HG03439 (cell line): Measurements from ENCODE around the gene FIGLA.
"Not testable (repeated sequence)": the region's sequence is repeated elsewhere in the genome, so short reads cannot be mapped to it uniquely, and the experiment has no call there.

Experiments used
- ATAC-seq: cut with Tn5 transposase; IDR thresholded peaks from one replicate; pipeline ENCODE4 v1.9.1; 2021; ENCODE audit warnings: mild to moderate bottlenecking, moderate library complexity; ENCODE audit not compliant: unreplicated experiment

The FIGLA gene

DNA sequence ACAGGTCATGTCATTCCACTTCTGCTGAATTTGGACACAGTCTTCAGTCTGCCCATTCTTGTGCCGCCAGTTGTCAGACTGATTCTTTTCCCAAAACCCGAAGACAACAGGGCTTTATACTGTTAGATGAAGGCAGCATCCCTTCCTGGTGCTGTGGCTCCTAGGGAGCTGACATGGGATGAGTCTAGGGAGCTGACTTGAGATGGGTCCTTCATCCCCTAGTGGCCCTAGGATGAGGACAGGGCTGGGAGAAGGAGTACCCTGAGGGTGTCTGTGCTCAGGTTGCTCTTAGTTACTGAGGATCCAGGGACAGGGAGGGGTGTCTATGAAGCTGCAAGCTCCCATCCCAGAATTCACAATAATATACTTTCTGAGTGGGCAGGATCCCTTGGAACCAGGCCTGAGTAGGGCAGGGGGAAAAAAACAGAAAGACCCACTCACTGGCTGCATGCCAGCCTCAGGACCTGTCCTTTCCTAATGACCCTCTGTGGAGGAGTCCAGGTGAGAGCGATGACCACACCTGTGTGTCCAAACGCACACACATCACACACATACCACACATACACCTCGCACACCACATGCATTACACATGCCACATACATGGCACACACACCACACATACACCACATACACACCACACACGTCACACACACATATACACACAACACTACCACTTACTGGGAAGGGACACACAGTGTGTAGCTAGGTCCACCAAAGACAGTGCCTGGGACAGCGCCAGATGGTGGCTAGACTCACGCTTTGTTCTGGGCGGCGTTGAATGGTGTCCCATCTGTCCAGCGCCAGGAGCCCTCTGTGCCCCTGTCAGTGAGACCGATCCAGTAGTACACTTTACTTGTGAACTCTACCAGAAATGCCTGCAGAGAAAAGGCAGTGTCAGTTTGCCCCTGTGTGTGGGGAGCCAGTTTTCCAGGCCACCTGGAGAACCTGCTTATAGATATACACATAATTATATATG is 18.8 kb upstream of the FIGLA start:
- ATAC-seq: no peak

DNA sequence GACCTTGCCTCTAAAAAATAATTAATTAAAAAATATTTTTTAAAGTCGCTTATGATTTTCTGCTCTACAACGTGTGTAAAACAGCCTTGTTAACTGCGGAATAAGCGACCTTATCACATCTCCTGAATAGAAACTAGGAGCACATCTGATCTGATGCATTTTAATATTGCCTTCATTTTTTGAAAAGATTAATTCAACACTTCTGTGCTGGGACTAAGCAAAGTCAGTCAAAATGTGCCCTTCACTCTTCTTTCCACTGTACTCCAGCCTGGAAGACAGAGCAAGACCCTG is 17.3 kb upstream of the FIGLA start:
- no peak for ATAC-seq

DNA sequence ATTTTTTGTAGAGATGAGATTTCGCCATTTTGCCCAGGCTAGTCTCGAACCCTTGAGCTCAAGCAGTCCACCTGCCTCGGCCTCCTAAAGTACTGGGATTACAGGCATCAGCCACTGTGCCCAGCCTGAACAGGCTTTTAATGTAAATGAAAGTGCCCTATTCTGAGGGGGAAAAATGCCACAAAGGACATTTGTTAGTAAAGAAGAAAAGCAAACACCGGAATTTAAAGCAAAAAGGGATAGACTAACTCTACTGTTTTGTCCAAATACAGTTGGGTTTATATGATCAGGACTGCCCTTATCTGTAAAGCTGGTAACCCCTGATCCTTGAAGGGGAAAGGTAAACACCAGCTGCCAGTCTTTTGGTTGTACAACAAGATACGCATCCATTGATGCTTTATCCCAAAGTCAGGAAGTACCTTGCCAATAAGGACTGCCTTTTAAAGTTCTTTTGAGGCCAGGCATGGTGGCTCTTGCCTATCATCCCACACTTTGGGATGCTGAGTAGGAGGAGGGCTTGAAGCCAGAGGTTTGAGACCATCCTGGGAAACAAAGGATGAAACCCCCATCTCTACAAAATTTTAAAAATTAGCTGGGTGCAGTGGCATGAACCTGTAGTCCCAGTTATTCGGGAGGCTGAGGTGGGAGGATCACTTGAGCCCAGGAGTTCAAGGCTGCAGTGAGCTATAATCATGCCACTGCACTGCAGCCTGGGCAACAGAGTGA is 16.8 kb upstream of the FIGLA start:
- ATAC-seq: no peak

DNA sequence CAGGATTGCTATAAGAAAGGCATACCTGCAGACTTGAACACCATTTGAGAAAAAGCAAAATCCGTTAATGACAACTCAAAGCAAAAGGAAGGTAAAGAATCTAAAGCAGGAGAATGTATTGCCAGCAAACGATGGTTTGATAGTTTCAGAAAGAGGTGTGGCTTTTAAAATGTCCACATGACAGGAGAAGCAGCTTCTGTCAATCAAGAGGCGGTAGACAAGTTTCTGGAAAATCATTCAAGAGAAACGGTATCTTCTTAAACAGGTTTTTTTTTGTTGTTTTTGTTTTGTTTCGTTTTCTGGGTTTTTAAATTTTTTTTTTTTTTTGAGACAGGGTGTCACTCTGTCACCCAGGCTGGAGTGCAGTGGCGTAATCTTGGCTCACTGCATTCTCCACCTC is 16.2 kb upstream of the FIGLA start:
- no peak for ATAC-seq

DNA sequence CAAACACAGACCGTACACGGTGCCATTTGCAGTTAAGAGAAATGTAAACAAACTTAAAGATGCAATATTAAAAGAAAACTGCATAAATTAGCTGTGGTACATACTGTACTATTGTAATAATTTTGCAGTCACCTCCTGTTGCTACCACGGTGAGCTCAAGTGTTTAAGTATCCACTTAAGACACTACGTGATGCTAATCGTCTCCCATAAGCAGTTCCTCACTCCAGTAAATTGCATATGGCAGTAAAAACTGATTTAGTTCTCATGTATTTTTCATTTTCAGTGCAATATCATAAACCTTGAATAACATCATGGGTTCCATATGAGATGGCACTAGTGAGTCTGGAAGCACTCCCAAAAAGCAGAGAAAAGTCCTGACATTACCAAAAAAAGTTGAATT is 15.6 kb upstream of the FIGLA start:
- ATAC-seq: no peak

DNA sequence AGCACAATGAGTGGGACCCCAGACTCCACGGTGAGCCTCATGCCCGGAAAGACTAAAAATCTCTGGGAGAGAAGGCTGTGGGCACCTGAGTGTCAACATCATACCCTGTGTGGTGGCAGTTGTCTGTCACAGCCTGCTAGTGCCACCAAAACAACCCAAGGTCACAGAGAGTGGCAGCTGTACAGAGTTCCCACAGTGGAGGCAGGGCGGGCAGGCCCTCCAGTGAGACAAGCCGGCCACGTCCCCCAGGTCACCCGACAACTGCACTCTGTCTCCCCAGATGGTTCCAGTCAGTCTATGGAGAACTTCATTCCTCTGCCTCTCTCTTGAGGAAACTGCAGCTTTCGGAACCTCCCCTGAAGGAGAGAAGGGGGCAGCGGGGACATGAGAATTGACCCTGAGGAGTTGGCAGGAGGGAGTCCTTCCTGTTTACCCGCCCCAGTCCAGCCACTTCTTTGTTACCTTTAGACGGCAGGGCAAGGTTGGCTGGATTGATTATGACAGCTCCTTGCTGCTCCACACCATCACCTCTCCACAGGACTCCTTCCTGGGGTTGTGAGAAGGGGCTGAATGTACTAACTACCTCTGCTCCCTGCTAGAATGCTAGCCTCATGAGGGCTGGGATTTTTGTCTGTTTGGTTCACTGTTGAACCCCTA is 11.3 kb upstream of the FIGLA start:
- no peak for ATAC-seq

DNA sequence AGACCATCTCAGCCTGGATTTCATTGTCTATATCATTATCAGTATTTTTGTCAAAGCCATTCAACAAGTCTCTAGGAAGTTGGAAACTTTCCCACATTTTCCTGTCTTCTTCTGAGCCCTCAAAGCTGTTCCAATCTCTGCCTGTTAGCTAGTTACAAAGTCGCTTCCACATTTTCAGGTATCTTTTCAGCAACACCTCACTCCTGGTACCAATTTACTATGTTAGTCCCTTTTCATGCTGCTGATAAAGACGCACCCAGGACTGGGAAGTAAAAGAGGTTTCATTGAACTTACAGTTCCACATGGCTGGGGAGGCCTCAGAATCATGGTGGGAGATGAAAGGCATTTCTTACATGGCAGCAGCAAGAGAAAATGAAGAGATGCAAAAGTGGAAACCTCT is 9.3 kb upstream of the FIGLA start:
- ATAC-seq: no peak

DNA sequence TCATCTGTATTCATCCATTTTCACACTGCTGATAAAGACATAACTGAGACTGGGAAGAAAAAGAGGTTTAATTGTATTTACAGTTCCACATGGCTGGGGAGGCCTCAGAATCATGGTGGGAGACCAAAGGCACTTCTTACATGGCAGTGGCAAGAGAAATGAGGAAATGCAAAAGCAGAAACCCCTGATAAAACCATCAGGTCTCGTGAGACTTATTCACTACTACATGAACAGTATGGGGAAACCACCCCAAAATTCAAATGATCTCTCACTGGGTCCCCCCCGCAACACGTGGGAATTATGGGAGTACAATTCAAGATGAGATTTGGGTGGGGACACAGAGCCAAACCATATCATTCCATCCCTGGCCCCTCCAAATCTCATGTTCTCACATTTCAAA is 7.6 kb upstream of the FIGLA start:
- ATAC-seq: not testable (repeated sequence)

DNA sequence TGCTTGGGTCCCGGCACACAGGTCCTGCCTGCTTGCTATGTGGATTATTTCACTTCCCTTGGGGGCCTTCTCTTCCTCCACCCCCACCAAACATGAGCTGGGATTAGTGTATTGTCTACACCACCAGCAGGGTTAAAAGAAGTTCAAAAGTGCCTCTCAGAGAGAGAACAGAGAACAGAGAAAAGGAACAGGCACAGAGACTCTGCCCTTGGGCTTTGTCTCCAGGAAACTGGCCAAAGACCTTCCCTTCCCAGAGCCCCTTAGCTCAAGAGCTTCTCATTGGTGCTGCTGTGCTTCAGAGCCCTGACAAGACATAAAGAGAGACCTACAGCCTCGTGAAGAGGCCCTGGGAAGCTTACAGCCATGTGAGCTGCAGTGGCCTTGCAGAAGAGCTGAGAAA is 7.1 kb upstream of the FIGLA start:
- no peak for ATAC-seq

DNA sequence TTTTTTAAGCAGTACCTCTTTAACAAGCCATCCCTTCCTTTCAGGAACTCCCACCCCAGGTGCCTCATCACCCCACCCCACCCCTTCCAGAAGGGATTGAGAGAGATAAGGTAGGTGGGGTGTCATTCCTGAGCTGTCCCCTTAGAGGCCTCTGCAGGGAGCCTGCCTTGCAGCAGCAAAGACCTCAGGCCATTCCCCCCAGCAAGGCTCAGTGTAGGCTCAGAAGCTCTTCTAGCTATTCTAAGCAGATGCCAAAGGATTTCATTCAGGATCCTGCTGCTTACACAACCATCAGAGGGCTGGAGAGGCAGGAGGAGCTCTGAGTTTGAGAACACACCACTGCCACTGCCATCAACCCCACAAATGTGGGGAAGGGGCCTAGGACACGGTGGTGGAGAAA is 5.8 kb upstream of the FIGLA start:
- ATAC-seq: no peak

DNA sequence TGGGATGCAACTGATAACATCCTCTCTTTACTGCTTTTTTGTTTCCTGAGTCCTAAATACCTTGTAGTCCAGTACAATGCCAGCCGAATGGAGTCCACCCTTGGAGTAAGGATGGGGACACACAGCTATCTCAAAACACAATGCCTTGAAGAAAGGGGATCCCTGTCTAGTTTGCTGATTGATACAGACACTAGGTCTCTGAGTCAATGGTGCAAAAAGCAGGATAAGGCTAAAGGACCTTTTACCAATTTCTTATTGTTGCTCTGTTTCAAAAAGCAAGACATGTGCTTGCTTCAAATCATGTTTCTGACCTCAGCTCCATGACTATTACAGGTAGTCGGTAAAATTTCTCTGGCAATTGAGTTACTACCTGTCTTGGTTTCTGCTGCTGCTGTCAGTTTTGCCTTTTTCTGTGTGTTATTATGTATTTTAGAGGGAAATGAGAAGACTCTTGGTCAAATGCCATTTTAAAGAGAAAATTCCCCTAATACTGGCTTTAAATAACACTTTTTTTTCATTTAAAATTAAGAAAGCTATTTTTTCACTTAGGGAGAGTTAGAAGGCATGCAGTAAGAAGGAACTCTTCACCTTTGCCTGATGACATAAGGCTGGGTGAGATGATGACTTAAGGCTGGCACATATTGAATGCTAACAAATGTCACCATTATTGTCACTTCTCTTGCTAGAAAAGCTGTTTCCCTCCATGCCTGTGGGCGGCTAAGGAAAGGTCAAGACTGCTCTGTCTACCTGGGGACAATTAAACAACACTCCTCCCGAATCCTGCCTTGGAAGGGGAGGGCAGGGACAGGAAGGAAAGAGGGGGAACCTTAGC is 4.9 kb upstream of the FIGLA start:
- ATAC-seq: no peak

DNA sequence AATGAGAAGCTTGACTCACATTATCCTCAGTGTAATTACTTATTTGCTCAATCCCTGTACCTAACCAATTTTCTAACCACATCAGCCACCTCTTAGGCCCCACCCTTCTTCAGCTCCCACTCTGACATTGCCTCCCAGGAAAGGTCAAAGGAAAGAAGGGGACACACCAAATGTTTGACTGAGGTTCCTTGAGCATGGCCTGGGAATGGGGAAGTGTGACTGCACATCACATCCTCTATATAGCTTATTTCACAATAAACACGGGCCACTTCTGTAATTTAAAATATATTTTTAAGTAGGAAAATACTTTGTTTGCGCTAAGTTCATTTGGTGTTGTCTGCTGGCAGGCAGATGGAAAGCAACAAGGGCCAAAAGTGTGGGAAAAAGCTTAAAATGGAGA is 3.0 kb upstream of the FIGLA start:
- no peak for ATAC-seq

DNA sequence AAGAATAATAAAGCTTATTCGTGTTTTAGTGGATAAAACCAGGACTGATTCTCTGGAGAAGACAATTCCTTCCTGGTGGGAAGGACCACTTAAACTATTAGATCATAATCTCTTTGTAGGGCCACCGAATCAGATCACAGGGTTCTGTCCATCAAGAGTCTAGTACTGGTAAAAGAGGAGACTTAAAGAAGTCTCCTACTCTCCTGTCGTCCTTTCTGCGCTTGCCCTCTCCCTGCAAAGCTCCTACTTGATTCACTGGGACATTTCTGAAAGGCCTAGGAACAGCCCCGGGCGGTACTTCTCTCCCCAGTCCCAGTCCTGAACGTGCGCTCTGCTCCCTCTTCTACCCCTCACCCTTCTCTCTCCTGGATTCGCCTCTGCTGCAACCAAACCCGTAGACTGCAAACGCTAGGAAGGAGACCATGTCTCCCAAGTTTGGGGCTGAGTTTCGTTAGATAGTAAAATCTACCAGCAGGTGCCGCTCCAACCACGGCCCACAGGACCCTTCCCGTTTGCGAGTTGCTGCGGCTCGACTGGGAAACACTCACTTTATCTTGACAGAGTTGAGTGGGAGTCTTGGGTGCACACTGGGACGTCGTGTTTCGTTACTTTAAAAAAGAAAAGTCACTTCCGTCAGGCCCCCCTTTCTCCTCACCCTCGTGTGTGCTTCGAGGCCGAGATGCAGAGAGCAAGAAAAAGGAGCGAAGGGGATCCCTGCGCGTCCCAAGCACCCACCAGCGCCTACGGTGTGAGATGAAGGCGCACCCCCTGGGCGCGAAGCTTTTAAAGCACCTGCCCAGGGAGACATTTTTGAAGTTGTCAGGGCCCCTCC is 923 bp downstream of the FIGLA start:
- no peak for ATAC-seq

DNA sequence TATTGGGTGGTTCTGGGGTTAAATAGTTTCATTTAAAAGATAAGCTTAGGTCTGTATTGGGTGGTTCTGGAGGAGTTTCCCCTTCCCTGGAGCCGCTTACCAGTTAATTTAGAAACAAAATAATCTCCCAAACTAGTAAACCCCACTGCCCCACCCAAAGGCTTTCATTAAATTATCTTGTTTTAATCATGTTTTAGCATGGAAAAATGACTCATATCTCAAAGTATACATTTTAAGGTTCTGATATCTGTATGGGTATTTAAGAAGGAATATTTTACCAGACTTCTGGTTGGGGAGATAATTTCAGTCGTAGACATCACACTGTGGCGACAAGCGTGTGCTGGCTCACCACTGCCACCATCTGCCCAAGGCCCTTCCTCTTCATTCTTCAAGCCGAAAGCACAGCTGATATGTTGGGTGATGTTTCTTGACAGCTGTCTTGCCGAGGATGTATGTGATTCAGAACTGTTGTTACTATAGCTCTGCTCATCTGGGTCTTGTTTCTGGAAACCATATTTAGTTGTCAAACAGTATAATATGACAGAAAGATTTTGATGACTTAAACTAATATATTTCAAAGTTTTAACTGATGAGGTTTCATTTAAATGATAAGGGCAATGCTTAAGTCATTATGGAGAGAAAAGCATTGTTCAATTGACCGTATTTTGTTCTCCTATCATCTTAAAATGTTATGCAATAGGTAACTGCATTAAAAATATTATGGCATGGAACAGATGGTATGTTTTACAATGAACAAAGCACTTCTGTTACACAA is 5.1 kb downstream of the FIGLA start:
- ATAC-seq: no peak

DNA sequence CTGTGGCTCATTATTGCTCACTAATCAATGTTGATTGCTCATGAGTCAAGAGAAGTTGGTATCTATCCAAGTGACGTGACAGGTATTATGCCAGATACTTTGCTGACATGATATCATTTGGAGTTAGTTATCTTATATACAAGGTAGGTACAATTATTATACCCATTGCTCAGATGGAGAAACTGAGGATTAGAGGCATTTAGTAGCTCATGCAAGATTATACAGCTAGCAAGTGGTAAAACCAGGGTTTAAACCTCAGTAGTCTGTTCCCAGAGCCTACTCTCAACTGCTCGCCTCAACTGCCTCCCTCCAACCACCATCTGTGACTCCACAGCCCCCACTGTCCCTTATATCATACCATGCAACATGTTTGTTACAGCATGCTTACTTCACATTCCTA is 6.1 kb downstream of the FIGLA start:
- no peak for ATAC-seq

DNA sequence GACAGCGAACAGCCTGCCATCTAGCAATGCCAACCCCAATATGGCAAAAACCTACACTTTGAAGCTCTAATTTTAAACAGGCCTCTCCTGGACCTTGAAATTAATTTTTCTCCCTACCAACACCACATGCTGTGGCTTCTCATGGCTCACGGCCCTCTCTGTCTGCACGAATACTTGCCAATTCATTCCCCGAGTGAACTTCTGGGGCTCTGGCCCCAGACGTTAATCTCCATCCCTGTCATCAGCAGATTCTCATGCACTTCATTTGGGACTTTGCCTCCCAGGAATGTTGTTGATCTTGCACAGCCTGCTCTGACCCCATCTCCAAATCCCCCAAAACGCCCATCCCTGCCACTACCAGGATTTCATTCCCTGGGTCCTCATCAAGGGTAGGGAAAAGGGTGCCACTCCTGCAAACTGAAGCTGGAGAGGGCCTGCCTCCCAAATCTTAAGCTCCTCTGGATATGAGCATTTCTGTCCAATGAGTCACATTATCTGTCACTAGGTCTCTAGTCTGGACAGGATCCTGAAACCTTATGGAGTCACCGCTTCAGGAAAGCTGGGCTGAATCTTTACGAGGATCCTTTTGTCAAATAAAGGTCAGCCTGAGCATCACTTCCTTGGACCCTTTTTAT is 10.4 kb downstream of the FIGLA start:
- no peak for ATAC-seq

DNA sequence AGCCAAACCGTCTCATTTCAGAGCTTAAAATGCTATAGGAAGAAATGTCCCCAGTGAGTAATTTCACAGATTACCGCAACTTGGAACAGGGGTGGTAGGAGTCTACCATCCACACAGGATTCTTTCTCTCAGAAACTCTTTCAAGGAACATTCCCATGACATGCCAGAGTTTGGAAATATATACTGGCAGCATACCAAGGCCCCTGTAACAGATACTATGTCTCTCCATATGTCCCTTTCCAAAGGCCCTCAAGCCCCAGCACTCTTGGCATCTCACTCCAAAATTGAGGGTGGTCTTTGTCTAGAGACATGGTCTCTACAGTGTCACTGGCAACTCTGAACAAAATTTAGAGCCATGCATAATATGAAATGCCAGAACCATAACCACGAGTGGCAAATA is 11.0 kb downstream of the FIGLA start:
- no peak for ATAC-seq

DNA sequence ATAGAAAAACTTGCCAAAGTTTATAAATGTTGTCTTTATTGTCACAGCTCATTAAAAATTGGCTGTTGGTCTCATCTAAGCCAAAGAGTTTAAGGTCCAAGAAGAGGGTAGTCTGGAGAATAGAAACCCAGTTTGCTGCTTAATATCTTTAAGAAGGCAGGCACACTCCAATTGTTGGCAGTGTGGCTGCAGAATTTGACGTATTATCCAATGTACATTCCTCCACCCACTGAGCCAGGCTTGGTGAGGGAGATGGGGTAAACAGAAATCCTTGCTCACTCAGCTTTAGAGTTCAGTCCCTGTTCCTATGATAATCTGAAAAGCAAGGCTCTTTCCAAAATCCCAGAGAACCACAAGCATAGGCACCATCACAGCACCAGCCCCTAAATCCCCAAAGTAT is 11.8 kb downstream of the FIGLA start:
- no peak for ATAC-seq

DNA sequence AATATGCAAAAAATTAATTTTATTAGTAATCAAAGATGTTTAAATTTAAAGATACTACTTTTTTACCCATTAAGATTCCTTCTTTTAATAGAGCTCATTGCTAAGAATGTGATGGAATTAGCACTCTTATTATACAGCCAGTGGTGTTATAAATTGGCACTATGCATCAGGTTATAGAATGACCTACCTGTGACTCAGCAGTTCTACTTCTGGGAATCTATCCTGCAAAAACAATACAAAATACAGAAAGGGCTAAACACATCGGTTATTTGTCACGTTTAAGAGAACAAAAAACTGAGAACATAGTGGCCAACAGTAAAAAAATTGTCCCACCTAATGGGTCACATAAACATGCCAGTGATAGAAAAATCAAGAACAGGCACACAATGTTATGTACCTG is 13.0 kb downstream of the FIGLA start:
- no peak for ATAC-seq
